Effector CD4-positive, alpha-beta T cell (primary cell): Measurements from ENCODE around the gene GLIS1.

ENCODE experiments used
- DNase-seq: peaks from one replicate; pipeline ENCODE4 v3.0.0-alpha.2; 2020

Gene GLIS1

DNA sequence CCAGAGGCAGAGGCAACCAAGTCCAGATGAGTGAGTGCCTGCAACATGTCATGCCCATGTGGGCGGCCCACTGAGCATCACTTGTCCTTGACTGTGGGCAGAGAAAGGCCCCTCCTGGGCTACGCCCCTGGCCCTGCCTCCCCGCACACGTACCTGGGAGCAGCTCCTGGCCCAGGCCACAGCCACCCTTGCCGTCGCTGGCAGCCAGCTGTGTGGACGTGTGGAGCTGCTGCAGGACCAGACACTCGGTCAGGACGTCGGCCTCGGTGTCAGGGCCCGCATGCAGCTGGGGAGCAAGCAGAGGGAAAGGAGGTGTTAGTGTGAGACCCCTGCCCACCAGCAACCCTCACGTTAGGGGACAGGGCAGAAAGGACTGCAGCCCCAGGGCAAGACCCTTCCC lies 218.5 kb downstream of the GLIS1 start:
- no peak for DNase-seq

DNA sequence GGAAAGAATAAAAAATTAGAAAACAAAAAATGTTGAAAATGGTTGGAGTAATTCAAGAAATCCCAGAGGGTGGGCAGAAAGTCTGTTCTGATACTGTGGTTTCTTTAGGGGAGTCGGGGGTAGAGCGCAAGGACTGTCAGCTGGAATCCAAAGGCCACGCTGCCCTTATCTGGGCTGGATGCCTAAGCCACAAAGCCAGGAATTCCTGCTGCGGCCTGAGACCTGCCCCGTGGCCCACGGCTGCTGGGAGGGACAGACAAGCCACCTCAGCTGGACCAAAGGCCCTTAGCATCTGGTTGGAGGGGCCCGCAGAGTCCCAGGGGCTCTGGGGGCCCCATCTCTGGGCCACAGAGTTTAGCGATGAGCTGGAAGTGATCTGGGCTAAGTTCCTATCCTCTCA lies 219.5 kb downstream of the GLIS1 start:
- no peak for DNase-seq

DNA sequence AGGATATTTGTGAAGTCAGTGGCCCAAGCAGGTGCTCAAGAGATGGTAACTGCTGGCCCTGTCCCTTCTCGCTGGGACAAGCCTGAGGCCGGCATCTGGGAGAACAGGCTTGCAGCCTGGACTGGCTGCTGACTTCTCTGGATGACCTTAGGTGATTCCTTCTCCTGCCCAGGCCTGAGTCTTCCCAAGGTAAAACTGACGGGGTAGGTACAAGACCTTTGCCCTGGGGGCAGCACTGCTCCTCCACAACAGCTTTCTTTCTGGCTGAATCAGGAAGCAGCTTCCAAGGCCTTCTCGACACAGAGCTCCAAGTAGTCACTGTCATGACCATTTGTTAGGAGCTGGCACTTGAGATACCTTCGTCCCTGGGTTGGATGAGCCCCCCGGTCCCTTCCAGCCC lies 220.2 kb downstream of the GLIS1 start:
- DNase-seq, result no peak

- no peak for DNase-seq
Measured at GRCh38 chr1:53517821-53518352, 221.1 kb downstream of the GLIS1 start.

DNA sequence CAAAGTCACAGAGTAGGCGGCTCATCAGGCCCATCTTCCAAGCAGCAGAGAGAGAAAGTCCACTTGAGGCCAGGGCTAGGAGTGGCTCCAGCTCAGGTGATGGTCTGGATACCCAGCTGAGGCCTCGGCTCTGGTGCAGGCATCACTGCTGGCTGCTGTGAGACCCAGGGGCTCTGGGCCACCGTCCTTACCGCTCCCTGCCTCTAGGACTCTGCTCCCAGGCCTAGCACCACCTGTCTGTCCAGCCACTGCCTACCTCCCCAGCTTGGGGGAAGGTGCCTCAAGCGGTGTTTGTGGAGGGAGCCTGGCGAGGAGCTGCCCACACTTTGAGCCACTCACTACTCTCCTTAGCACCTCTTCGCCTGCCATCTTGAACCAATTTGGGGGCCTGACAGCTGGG lies 221.9 kb downstream of the GLIS1 start:
- DNase-seq, result no peak

- no peak for DNase-seq
Measured at GRCh38 chr1:53516181-53516580, 222.8 kb downstream of the GLIS1 start.

GRCh38 chr1:53514436-53514835 lies 224.5 kb downstream of the GLIS1 start:
- DNase-seq, result no peak

- DNase-seq, result no peak
Measured at GRCh38 chr1:53513846-53514245, 225.1 kb downstream of the GLIS1 start.

GRCh38 chr1:53512807-53513755 lies 225.9 kb downstream of the GLIS1 start:
- DNase-seq, result no peak

DNA sequence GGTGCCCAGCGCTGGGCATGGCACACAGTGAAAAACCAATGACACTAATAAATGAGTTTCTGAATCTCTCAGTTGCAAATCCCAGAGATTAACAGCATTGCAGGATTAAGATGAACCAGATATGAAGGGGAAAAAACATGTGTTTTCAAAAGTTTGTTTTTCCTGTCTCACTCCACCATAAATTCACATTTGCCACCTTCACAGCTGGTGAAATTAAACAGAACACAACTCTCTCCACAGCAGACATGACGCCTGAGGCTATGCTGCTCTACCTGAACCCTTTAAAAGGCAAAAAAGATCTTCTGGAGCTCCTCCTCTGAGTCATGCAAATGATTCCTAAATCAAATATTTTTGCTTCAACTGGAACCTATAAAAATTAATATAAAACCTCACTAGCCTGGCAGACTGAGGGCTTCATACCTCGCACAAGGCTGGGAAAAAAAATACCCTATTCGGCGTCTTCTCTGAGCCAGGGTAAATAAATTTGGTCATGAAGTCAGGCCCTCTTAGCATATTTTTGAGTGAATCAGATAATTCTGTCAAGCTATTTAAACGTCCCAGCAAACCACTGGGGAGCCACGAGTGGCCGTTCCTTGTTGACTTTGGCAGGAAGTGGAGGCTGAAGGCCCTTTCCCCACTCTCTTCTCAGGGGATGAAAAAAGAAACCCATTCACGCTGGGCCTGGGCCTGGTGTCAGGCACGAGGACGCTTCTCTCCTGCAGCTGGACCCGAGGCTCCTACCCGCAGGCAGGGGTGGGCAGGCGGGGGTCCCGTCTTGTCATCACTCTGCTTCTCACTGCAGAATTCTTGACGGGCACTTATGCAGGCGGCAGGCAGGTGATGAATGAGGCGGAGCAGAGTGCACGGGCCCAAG lies 226.8 kb downstream of the GLIS1 start:
- no peak for DNase-seq

DNA sequence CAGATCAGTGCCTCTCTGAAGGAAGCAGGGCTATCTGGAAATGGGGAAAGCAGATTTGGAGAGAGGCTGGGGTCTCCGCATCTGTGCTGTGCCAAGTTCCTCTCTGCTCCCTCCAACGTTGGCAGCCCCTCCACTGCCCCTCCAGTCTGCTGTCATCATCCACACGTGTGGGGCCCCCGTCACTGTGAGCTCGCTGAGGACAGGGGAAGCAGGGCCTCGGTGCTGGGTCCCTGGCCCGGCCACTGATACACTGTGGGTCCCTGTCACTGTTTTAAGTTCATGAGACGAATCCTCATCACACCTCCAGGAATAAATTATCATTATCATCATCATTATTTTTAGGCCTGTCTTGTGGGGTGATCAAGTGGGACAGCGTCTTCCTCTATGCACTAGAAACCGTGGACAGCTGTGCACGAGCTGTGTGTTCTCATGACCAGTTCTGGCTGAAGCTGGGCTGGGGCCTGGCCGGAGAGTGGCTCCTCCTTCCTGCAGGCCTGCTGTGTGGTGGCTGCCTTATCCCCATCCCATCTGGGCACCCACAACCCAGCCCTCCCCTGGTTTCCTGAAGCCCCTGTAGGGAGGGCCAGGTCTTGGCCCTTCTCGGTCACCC lies 227.5 kb downstream of the GLIS1 start:
- no peak for DNase-seq

GRCh38 chr1:53510215-53510614 lies 228.7 kb downstream of the GLIS1 start:
- DNase-seq, result no peak

DNA sequence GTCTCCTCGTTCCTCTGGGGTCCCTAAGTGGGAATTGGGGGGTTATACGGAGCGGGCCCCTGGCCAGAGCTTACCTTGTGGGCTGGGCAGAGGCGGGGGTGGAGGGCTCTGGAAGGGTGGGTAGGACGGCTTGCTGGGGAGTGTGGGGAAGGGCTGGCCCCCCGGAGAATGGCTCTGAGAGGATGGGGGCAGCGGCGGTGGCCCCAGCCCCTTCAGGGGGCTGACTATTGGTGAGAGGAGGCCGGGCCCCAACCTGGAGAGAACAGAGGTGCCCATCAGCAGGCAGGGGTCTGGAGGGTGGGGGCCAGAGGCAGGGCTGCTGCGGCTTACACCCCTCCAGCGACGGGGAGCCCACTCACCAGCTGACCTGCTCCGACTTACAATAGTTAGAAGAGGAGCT lies 229.2 kb downstream of the GLIS1 start:
- DNase-seq, result no peak

DNA sequence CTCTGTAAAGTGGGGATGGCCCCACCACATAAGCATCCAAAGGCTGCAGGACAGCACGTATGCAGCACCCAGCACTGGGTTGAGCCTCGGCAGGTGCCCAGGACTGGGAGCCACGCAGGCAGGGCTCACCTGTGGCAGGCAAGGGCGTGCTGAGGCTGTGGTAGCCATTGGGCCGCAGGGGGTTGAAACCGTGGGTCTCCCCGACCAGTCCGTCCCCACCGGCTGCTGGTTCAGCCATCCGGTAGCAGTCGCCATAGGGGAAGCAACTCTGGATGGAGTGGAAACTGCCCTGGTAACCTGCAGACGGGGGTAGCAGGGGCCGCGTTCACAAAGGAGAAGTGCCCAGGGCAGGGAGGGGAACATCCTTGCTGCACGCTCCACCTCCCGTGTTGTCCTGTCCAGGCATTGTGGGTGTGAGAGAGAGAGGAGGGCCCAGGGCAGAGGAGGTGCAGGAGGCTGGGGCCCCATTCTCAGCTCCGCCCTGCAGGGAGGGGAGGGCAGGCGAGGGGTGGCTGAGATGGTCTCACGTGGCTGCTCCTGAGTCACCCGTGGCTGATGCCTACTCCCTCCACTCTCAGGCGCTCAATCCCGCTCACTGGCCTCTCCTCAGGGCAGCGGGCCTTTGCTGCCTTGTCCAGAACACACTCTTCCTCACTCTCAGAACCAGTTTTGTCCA lies 229.8 kb downstream of the GLIS1 start:
- no peak for DNase-seq

GRCh38 chr1:53508056-53508990 lies 230.6 kb downstream of the GLIS1 start:
- no peak for DNase-seq

- no peak for DNase-seq
Measured at GRCh38 chr1:53507116-53507820, 231.7 kb downstream of the GLIS1 start.

GRCh38 chr1:53506355-53507050 lies 232.5 kb downstream of the GLIS1 start:
- no peak for DNase-seq

DNA sequence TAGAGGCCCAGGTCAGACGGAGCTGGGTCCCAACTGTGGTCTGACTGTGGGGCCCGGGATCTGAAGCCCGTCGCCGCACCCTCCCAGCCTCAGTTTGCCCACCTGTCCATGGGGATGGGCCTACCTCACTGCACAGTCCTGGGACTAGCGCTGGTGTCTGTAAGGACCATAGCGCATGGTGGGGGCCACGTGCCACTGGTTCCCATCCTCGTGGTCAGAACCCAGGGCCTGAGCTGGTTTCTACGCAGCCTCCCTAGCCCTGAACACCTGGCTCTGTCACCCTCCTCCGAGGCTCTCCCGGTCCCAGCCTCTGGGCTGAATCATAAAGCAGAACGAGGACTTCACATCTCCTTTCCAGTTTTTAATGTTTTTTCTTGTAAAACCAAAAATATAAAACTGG lies 233.1 kb downstream of the GLIS1 start:
- DNase-seq, result no peak

DNA sequence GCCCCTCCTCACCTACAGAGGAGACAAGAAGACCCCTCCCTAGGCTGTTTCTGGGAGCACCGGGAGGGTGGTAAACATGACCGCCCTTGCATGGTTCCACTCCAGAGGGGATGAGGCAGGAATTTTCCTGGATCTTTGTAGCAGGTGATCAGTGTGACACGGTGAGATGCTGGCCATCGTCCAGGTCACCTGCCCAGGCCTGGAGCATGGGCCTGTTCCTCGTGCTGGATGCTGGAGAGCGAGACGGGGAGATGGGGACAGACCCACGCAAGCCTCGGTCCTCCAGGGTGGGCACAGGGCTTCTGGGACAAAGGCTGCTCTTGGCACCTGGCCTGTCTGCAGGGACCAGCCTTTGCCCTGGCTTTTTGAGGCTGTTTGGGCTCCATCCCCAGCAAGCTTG lies 233.6 kb downstream of the GLIS1 start:
- DNase-seq, result no peak

GRCh38 chr1:53504901-53505300 lies 234.1 kb downstream of the GLIS1 start:
- DNase-seq, result no peak
